Measurements from ENCODE around the gene MYOZ1. TPM values are rescaled to one million over a fixed set of nuclear protein-coding genes. Genes with fewer than 3 reads are reported as not detected.

The MYOZ1 gene
- total and polyA plus RNA-seq, 2 experiments from 2014 or later: 0.32 to 0.39 TPM

DNA sequence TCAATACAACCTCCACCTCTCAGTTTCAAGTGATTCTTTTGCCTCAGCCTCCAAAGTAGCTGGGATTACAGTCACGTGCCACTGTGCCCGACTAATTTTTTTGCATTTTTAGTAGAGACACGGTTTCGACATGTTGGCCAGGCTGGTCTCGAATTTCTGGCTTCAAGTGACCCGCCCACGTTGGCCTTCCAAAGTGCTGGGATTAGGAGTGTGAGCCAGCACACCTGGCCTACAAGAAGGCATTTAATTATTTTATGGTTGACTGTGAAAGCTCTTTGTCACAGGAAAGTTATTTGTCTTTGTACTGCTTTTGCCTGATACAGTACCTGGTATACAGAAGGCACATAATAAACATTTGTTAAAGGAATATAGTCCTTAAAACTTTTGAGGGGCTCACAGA, 12.9 kb downstream of the MYOZ1 start:
- no peaks in the 10 kb centered on the region for H3K9me2 ChIP-seq (ENCODE audit: insufficient read depth)
- H4K20me1 ChIP-seq (ENCODE audit: insufficient read depth): no peaks in the 10 kb centered on the region
- H3K4me1 ChIP-seq (ENCODE audit: insufficient read depth): peaks cover 7% of the 10 kb centered on the region
- H3K36me3 ChIP-seq (ENCODE audit: low read depth): no peaks in the 10 kb centered on the region
- H3K27me3 ChIP-seq (replicated peaks; ENCODE audit: insufficient read depth): no peaks in the 10 kb centered on the region
- no peak for TF ChIP-seq EZH2phosphoT487 (IDR thresholded peaks at IDR 0.05; ENCODE audit: insufficient read depth, low read depth)
- DNase-seq: no peak
- peaks cover 5% of the 10 kb centered on the region for H3F3A ChIP-seq (ENCODE audit: insufficient read depth)
- no peaks in the 10 kb centered on the region for H3K9me3 ChIP-seq (ENCODE audit: low read depth)
- H3K27ac ChIP-seq: no peak overlapping the region
- in situ Hi-C loops (cut with MboI): no loop called here
- H3K79me2 ChIP-seq (ENCODE audit: insufficient read depth): peaks cover 8% of the 10 kb centered on the region; the same call in 1 of the 2 replicates
- H2AFZ ChIP-seq: no peak overlapping the region
- no peak overlapping the region for H3K9ac ChIP-seq
- no peak overlapping the region for H3K4me3 ChIP-seq
- WGBS, 2 experiments (ENCODE audit: low coverage in 1 of 2, low lambda C conversion rate in 2 of 2, missing lambda C conversion rate in 2 of 2): 70 to 78% methylated on average over 7 of the region's 7 CpGs
- no peak overlapping the region for H3K4me2 ChIP-seq (ENCODE audit: unreplicated experiment)

- TF ChIP-seq EZH2phosphoT487 (IDR thresholded peaks at IDR 0.05; ENCODE audit: insufficient read depth, low read depth) (no peak), EZH2 (IDR thresholded peaks at IDR 0.05; ENCODE audit: insufficient read depth, poor library complexity, severe bottlenecking) (no peak)
- Histone ChIP-seq H2AFZ (no peak overlapping the region), H3K36me3 (ENCODE audit: low read depth) (no peaks in the 10 kb centered on the region), H3K79me2 (ENCODE audit: insufficient read depth) (peaks cover 8% of the 10 kb centered on the region; the same call in 1 of the 2 replicates), H3K4me2 (ENCODE audit: unreplicated experiment) (no peak overlapping the region), H3K27ac (no peak overlapping the region), H3F3A (ENCODE audit: insufficient read depth) (peaks cover 5% of the 10 kb centered on the region), H3K9ac (no peak overlapping the region), H4K20me1 (ENCODE audit: insufficient read depth) (no peaks in the 10 kb centered on the region), H3K4me3 (no peak overlapping the region), H3K4me1 (ENCODE audit: insufficient read depth) (peaks cover 7% of the 10 kb centered on the region), H3K9me3 (ENCODE audit: low read depth) (no peaks in the 10 kb centered on the region), H3K27me3 (replicated peaks; ENCODE audit: insufficient read depth) (no peaks in the 10 kb centered on the region), H3K9me2 (ENCODE audit: insufficient read depth) (no peaks in the 10 kb centered on the region)
- in situ Hi-C loops (cut with MboI): no loop called here
- DNase-seq: no peak
- 89 to 92% methylated on average over 6 of the region's 6 CpGs for WGBS, 2 experiments (ENCODE audit: low coverage in 1 of 2, low lambda C conversion rate in 2 of 2, missing lambda C conversion rate in 2 of 2)
These were observed 14.0 kb downstream of the MYOZ1 start for GRCh38 chr10:73627300-73627699.

DNA sequence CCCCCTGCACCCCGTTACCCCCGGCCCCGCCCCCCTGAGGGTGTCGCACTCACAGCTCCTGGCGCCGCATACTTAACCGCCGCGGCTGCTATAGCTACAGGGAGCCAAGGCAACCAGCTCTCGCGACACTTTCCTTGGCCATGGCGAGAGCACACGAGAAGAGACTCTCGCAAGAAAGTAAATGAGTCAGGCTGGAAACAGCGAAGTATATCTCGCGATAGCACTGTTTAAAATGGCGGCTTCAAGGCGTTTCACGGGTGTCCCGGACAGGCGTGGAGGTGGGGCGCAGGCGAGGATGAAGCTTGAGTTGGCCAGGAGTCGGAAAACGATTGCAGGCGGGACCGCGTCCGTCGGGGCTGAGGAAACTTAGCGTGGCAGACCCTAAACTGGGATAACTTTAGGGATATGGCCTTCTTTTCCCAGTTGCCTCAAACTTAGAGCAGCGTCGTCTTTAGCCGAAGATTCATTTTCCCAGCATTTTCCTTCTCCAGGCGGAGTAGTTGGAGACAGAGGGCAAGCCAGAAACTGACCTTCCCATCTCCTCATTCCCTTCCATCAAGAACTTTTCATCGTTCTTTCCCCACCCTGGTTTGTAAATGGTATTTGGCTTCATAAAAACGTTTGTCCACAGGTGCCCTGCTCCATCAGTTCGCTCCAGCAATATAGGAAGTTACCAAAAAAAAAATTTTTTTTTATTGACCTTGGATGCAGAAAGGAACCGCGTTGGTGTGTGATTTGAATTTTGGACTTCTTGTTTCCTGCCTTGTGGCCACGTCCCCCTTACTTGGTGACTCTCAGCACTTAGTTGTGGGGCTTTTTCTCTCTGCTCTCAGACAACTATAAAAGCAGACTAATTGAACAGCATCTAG, 15.2 kb downstream of the MYOZ1 start:
- peak overlapping the region; percentile 98 for H3K4me2 ChIP-seq (ENCODE audit: unreplicated experiment)
- peak overlapping the region; percentile 51 for H3K27ac ChIP-seq
- no peaks in the 10 kb centered on the region for H3K27me3 ChIP-seq (replicated peaks; ENCODE audit: insufficient read depth)
- TF ChIP-seq EZH2phosphoT487 (IDR thresholded peaks at IDR 0.05; ENCODE audit: insufficient read depth, low read depth): no peak
- TF ChIP-seq EZH2 (IDR thresholded peaks at IDR 0.05; ENCODE audit: insufficient read depth, poor library complexity, severe bottlenecking): no peak
- H3K79me2 ChIP-seq (ENCODE audit: insufficient read depth): peaks cover 8% of the 10 kb centered on the region; the same call in 1 of the 2 replicates
- 3 to 4% methylated on average over 39 to 42 of the region's 42 CpGs for WGBS, 2 experiments (ENCODE audit: low coverage in 1 of 2, low lambda C conversion rate in 2 of 2, missing lambda C conversion rate in 2 of 2)
- peak; percentile 99 for DNase-seq
- H3K9me3 ChIP-seq (ENCODE audit: low read depth): no peaks in the 10 kb centered on the region
- H4K20me1 ChIP-seq (ENCODE audit: insufficient read depth): no peaks in the 10 kb centered on the region
- H3F3A ChIP-seq (ENCODE audit: insufficient read depth): peaks cover 5% of the 10 kb centered on the region
- peak overlapping the region; percentile 86 for H3K4me3 ChIP-seq
- no peaks in the 10 kb centered on the region for H3K9me2 ChIP-seq (ENCODE audit: insufficient read depth)
- no peaks in the 10 kb centered on the region for H3K36me3 ChIP-seq (ENCODE audit: low read depth)
- peak overlapping the region; percentile 89 for H3K9ac ChIP-seq
- peak overlapping the region; percentile 99 for H2AFZ ChIP-seq
- in situ Hi-C loops (cut with MboI): no loop called here
- H3K4me1 ChIP-seq (ENCODE audit: insufficient read depth): peaks cover 7% of the 10 kb centered on the region

GRCh38 chr10:73625004-73625883, 16.0 kb downstream of the MYOZ1 start:
- DNase-seq: peak; percentile 61
- peak overlapping the region; percentile 51 for H3K27ac ChIP-seq
- H3K9ac ChIP-seq: peak overlapping the region; percentile 89
- H3K4me3 ChIP-seq: peak overlapping the region; percentile 86
- peaks cover 8% of the 10 kb centered on the region; the same call in 1 of the 2 replicates for H3K79me2 ChIP-seq (ENCODE audit: insufficient read depth)
- 1% methylated on average over 34 to 46 of the region's 46 CpGs for WGBS, 2 experiments (ENCODE audit: low coverage in 1 of 2, low lambda C conversion rate in 2 of 2, missing lambda C conversion rate in 2 of 2)
- no peaks in the 10 kb centered on the region for H3K9me3 ChIP-seq (ENCODE audit: low read depth)
- peak overlapping the region; percentile 98 for H3K4me2 ChIP-seq (ENCODE audit: unreplicated experiment)
- no peaks in the 10 kb centered on the region for H3K36me3 ChIP-seq (ENCODE audit: low read depth)
- peaks cover 7% of the 10 kb centered on the region for H3K4me1 ChIP-seq (ENCODE audit: insufficient read depth)
- H3K27me3 ChIP-seq (replicated peaks; ENCODE audit: insufficient read depth): no peaks in the 10 kb centered on the region
- peaks cover 5% of the 10 kb centered on the region for H3F3A ChIP-seq (ENCODE audit: insufficient read depth)
- TF ChIP-seq EZH2 (IDR thresholded peaks at IDR 0.05; ENCODE audit: insufficient read depth, poor library complexity, severe bottlenecking): no peak
- no peak for TF ChIP-seq EZH2phosphoT487 (IDR thresholded peaks at IDR 0.05; ENCODE audit: insufficient read depth, low read depth)
- peak overlapping the region; percentile 99 for H2AFZ ChIP-seq
- in situ Hi-C loops (cut with MboI): no loop called here
- H4K20me1 ChIP-seq (ENCODE audit: insufficient read depth): no peaks in the 10 kb centered on the region
- H3K9me2 ChIP-seq (ENCODE audit: insufficient read depth): no peaks in the 10 kb centered on the region
